HG03575 (cell line): ENCODE results near the gene TSC2.

Experiments used
- ATAC-seq: cut with Tn5 transposase; IDR thresholded peaks from one replicate; pipeline ENCODE4 v1.9.1; 2021; ENCODE audit not compliant: unreplicated experiment, insufficient number of reproducible peaks, low FRiP score; ENCODE audit errors: extremely low read depth

The TSC2 gene

DNA sequence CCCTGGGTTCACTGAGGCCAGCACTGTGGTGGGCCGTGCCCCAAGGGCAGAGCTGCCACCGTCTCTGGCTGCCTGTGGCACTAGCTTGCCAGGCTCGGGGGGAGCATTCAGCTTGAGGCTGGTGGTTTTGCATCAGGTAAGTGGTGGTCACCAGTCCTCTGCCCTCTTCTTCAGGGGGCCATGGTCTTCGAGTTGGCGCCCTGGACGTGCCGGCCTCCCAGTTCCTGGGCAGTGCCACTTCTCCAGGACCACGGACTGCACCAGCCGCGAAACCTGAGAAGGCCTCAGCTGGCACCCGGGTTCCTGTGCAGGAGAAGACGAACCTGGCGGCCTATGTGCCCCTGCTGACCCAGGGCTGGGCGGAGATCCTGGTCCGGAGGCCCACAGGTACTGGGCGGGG is 32.2 kb downstream of the TSC2 start:
- ATAC-seq, result no peak

DNA sequence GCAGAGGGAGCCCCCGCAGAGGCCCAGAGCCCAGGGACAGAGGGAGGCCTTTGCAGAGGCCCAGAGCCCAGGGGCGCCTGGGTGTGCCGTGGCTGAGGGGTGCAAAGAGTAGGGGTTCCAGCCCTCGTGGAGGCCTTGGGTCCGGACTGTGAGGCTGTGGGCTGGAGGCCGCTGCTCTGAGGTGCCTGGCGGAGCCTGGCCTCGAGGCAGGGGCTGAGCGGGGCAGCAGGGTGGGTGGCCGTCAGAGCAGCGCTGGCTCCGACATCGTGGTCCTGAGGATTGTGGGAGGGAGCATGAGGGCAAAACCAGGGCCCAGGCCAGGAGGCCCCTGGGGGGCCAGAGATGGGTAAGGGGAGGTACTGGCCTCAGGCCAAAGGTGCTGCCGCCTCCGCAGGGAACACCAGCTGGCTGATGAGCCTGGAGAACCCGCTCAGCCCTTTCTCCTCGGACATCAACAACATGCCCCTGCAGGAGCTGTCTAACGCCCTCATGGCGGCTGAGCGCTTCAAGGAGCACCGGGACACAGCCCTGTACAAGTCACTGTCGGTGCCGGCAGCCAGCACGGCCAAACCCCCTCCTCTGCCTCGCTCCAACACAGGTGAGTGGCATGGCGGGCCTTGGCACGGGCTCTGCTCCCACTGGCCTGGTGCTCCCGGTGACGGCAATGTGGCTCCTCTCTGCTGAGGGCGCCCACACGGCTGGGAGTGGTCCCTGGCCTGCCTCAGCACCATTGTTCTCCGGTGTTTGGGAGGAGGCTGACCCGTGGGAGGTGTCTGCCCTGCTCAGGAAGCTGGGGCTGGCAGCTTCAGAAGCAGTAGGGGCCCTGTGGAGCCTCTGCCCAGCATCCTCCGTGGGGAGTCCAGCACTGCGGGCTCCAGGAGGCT is 33.7 kb downstream of the TSC2 start:
- ATAC-seq, result no peak

DNA sequence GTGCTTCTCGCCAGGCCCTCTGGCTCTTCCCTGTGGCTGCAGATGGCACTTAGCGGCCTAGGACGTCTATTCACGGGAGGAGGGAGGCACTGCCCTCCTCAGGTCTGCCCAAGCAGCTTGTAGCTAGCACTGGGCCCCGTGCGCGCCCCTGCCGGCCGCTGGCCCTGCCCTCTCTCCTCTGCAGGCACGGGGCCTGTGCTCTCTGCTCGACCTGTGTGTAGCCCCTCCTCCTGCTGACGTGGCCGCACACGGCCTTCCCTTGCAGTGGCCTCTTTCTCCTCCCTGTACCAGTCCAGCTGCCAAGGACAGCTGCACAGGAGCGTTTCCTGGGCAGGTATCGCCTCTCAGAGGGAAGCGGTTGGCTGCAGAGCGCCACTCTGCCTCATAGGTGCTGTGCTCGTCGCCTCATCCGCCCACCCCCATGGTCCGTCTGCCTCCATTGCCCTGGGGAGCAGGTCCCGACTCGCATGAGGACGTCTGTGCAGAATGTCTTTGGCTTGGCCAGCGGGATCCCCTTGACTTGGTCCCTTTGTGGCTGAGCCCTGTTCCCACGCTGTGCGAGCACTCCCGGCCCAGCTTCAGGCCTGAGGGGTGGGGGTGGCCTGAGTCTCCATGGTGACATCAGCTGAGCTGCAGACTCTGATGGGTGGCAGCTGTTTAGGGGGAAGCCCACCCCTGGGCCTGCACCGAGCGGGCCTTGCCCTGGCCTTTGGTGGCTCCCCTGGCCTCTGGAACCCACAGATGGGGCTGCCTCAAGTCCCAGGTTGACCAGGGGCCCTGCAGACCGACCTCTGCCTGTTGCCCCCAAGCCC is 34.6 kb downstream of the TSC2 start:
- no peak for ATAC-seq

DNA sequence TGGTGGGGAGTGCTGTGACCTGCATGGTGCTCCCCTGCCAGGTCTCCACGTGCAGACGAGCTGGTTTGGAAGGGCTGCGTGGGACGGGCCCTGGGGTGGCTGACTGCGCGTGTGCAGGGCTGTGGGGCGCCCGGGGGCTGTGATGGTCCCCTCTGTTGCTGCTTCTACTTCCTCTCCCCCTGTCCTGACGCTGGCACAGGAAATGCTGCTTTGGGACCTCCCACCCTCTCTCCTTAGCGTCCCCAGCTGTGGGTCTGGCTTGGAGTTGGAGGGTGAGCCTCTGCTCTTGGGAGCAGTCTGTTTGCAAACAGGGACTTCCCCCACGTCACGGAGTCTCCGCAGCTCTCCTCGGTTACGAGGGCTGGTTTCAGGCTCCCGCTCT is 35.2 kb downstream of the TSC2 start:
- no peak for ATAC-seq

DNA sequence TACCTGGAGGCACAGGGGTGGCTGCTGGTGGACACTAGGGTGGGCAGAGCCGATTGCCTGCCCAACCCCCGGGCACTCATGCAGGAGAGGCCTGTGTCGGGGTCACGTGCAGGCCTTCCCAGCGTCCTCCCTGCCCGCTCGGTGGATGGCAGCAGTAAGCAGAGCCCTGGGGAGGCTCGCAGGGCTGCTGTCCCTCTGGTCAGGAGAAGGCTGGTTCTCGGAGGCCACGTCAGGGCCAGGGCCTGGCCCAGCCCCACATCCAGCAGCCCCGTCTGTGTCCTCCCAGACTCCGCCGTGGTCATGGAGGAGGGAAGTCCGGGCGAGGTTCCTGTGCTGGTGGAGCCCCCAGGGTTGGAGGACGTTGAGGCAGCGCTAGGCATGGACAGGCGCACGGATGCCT is 35.6 kb downstream of the TSC2 start:
- ATAC-seq, result no peak

DNA sequence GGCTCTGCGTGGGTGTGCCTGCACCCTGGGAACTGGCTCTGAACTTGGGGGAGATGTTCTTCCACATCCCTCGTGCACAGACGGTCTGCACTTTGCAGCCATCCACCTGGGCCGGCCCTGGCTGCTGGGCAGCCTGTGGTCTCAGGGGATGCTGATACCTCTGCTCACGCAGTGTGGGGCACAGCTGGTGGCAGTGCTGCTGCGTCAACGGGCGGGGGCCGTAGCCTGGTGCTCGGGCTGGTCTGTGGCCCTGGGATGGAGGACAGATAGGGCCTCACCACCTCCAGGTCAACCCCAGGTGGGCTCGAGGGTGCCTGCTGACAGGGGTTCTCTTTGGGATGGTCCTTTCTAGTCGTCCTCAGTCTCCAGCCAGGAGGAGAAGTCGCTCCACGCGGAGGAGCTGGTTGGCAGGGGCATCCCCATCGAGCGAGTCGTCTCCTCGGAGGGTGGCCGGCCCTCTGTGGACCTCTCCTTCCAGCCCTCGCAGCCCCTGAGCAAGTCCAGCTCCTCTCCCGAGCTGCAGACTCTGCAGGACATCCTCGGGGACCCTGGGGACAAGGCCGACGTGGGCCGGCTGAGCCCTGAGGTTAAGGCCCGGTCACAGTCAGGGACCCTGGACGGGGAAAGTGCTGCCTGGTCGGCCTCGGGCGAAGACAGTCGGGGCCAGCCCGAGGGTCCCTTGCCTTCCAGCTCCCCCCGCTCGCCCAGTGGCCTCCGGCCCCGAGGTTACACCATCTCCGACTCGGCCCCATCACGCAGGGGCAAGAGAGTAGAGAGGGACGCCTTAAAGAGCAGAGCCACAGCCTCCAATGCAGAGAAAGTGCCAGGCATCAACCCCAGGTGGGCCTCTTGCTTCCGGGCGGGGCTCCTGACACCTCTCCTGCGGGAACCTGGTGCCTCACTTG is 36.3 kb downstream of the TSC2 start:
- ATAC-seq, result no peak

DNA sequence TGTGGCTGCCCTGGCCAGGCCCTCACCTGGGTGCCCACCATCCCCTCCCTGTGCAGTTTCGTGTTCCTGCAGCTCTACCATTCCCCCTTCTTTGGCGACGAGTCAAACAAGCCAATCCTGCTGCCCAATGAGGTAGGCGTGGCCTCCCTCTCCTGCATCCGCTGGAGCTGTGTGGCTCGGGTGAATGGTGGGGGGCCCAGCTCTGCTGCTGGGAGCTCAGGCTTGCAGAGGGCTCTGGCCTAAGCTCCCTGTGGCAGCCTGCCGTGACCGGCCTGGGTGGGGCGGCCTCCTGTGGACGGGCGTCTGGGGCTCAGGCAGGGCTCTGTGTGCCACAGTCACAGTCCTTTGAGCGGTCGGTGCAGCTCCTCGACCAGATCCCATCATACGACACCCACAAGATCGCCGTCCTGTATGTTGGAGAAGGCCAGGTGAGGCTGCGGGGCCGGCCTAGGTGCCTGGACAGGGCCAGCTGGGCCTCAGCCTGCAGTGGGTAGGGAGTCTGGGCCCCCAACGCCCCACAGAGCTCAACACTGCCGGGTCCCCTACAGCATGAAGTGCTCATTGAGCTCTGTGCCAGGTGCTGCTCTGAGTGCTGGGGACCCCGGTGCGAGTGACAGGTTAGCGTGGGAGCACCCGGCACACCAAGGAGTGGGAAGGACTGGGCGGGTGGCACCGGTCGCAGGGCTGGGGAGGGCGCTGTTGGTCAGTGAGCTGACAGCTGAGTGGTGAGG is 37.3 kb downstream of the TSC2 start:
- no peak for ATAC-seq

DNA sequence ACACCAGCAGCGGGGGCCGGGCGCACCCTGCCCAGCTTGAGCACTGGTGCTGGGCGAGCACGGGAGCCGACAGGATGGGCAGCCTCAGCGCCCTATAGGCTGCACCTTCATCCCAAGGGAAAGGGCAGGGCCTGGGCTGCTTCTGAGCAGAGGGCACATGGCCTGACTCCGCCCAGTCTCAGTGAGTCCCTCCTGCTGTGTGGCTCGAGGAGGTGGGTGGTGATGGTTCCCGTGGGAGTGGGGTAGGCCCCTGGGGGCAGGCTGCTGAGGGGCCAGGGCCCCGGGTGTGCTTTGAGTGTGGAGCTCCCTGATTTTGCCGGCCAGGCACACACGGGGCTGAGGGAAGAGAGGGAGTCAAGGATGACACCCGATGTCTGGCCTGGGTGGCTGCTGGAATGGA is 37.9 kb downstream of the TSC2 start:
- ATAC-seq, result no peak

DNA sequence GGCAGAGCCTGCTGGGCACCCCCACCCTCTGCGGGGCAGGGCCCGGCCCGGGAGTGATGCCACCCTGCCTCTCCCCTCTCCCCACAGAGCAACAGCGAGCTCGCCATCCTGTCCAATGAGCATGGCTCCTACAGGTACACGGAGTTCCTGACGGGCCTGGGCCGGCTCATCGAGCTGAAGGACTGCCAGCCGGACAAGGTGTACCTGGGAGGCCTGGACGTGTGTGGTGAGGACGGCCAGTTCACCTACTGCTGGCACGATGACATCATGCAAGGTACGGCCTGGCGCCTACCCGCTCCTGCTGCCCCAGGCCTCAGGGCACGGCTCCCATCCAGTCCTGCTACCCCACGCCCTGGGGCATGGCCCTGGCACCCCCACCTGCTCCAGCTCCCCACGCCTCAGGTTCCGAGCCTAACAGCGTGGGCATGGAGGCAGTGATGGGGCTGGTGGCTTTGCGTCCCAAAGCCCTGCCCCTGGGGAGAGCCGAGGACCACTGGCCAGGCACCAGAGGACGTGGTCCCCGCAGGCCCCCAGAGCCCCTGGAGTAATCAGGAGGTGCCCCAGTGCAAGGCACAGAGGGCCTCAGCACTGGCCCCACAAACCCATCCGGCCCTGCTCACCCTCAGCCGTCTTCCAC is 38.4 kb downstream of the TSC2 start:
- no peak for ATAC-seq

DNA sequence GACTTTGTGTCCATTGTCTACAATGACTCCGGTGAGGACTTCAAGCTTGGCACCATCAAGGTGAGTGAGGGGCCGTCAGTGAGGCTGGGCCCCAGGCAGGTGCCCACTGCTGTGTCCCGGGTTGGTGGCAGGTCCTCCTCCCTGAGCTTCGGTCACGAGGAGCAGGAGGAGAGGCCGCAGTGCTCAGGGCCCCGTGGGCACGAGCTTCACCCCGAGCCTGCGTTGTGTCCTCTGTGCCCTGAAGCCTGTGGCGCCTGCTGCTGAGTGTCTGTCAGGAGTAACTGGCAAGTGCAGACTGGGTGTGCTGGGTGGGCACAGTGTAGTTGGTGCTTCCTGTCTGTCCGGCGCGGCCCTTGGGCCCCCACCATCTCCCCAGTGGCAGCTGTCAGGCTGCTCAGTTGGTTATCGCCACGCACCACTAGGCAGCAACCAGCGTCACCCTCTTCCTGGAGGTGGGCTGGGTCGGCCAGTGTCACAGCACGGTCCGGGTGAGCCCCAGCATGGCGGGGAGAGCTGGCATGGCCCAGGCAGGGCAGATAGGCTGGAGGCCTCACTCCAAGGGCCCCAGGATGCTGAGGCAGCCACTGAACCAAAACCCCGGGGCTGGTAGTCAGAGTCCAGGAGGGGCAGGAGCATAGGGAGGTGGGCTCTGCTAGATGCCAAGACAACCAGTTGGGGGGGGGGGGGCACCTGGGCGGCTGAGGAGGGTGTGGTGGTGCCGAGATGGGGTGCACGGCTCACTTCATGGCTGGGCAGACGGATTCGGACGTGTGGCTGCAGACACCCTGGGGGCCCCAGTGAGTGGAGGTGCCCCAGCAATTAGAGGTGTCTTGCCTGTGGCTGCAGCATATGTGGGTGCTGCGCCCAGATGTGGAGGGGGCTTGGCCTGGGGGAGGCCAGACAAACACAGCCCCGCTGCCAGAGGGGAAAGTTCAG is 39.3 kb downstream of the TSC2 start:
- ATAC-seq, result no peak

DNA sequence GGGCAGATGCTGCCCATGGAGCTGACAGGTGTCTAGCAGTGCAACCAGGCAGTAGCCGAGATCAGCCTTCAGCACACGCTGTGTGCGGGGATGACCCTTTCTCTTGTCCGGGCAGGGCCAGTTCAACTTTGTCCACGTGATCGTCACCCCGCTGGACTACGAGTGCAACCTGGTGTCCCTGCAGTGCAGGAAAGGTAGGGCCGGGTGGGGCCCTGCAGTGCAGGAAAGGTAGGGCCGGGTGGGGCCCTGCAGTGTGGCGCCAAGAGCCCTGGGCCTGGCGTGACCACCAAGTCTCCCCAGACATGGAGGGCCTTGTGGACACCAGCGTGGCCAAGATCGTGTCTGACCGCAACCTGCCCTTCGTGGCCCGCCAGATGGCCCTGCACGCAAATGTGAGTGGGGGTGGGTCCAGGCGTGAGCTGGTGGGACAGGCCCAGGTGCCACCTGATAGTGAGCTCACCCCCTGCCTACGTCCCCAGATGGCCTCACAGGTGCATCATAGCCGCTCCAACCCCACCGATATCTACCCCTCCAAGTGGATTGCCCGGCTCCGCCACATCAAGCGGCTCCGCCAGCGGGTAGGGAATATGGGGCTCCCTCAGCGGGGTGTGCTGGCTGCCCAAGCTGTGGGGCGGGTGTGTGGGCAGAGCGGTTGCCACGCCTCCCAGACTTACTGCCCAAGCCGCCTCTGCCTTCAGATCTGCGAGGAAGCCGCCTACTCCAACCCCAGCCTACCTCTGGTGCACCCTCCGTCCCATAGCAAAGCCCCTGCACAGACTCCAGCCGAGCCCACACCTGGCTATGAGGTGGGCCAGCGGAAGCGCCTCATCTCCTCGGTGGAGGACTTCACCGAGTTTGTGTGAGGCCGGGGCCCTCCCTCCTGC is 40.2 kb downstream of the TSC2 start:
- ATAC-seq, result no peak

DNA sequence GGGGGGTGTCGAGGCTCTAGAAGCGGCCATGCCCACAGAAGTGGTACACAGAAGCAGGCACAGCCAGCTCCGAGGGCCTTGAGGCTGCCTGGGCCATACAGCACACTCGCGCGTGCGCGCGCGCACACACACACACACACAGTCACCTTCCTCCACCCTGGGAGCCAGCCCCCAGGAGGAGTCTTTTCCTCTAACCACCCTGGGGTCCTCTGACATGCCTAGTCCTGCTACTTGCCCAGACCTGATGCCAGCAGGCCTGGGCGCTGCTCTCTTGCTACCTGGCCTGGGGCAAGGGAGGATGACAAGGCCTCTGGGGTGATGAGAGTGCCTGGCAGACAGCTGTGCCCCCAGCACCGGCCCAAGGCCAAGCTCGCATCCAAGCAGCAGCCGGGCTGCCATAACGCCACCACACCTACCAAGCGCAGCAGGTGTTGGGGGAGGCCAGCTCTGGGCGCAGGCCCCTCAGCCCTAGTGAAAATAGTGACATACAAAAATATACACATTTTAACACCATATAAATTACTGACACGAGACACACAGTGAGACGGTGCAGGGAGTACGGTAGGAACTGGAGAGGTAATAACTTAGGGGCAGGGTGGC is 41.1 kb downstream of the TSC2 start:
- no peak for ATAC-seq

DNA sequence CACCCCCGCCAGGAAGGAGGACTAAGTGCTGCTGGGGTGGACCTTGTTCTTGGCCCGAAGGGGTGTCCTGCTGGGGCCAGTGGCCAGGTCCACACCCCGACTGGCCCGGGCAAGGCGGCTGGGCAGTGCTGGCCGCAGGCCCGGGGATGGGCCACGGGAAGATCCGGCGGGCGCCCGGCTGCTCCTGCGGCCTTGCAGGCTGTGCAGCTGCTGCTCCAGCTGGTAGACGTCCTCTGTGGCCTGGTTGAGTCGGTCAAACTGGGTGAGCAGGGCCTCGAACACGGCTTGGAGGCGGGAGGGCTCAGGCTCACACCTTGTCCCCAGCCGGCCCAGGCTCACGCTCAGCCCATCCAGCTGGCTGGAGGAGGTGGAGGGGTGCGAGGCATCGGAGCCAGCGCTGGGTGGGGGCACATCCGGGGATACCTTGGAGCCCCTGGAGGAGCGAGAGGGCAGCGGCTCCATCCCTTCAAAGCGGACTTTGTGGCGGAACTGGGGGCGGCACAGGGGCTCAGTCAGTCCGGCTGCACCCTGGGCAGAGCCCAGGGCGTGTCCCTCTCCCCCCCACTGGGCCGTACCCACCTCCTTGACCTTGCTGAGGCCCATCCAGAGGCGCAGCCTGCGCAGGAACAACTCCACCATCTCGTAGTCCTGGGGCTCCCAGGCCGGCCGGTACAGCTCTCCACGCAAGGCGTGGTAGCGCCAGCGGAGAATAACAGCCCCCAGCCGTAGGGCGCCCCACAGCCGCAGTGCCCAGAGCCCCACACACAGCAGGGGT is 42.1 kb downstream of the TSC2 start:
- ATAC-seq, result no peak

DNA sequence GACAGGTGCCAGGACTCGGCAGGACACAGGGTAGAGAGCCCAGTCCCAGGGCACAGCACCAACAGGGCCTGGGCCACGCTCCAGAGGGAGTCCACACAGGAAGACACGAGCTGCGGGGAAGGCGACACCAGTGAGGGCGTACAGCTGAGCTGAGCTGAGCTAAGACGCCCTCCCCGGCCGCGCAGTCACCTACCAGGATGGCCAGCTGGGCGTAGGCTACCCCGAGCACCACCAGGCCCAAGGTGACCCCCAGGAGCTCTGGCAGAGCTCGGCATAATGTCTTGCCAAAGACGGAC is 42.6 kb downstream of the TSC2 start:
- no peak for ATAC-seq

DNA sequence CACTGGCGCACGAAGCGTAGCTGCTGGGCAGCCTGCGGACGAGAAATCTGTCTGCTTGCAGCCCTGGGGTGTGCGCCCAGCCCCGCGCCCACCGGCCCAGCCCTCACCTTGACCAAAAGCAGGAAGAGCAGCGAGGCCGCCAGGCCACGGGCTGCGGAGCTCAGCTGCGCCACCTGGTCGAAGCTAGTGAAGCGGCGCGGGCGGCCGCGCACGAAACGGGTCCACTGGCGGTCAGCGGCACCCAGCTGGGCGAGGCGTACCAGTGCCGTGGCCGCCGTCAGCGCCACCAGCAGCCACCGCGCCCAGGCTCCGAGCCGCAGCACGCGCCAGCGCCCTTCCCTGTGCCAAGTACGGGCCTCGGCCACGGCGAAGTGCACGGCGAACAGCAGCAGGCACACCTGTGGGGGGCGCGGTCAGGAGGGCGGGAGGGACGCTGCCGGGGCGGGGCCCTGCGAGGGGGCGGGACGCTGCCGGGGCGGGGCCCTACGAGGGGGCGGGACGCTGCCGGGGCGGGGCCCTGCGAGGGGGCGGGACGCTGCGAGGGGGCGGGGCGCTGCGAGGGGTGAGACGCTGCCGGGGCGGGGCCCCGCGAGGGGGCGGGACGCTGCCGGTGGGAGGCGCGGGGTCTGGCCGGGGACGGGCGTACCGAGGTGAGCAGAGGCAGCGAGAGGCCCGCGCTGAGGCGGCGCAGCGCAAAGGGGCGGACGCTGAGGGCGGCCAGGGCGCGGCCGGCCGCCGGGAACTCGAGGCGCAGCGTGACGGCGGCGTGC is 43.2 kb downstream of the TSC2 start:
- ATAC-seq, result no peak
